DND-41 (cell line): Measurements from ENCODE around the gene LRRC37B.
"Not testable (repeated sequence)": the region's sequence is repeated elsewhere in the genome, so short reads cannot be mapped to it uniquely, and the experiment has no call there.

Experiments
- ATAC-seq: fragments of 200-7000 bp; cut with Tn5 transposase; 3 replicates; pipeline ENCODE4 v1.9.1; 2021; ENCODE audit warnings: low read depth; ENCODE audit not compliant: insufficient read depth
- DNase-seq: peaks from one replicate; pipeline ENCODE4 v3.0.0-alpha.2; 2020
- H2AFZ ChIP-seq: 2 replicates; pipeline ENCODE4 v1.6.0; 2012; ENCODE audit warnings: low read depth, low read length
- H3K27ac ChIP-seq: 2 replicates; pipeline ENCODE4 v1.5.1; 2012; ENCODE audit warnings: low read length, inconsistent platforms
- H3K27me3 ChIP-seq: fragments of 200-600 bp; sonication (generic); 2 replicates; pipeline ENCODE4 v1.6.0; 2012; ENCODE audit warnings: low read length, mild to moderate bottlenecking, inconsistent platforms; ENCODE audit not compliant: insufficient read depth, poor library complexity
- H3K36me3 ChIP-seq: 2 replicates; pipeline ENCODE4 v1.5.1; 2012; ENCODE audit warnings: low read length, inconsistent platforms; ENCODE audit not compliant: insufficient read depth
- H3K4me1 ChIP-seq: 2 replicates; pipeline ENCODE4 v1.5.1; 2012; ENCODE audit warnings: mild to moderate bottlenecking, low read length; ENCODE audit not compliant: insufficient read depth
- H3K4me2 ChIP-seq: 2 replicates; pipeline ENCODE4 v1.6.0; 2012; ENCODE audit warnings: mild to moderate bottlenecking, moderate library complexity, low read length, inconsistent platforms; ENCODE audit not compliant: insufficient read depth
- H3K4me3 ChIP-seq, 2 experiments: fragments of 200-600 bp in 1 of 2; shearing (Covaris generic) in 1 of 2; 2 replicates each; pipeline ENCODE4 v1.5.1; 2012 to 2016; ENCODE audit warnings: inconsistent platforms in 2 of 2, low read length in 2 of 2, mild to moderate bottlenecking in 2 of 2, low read depth in 1 of 2, moderate library complexity in 1 of 2
- H3K79me2 ChIP-seq: 2 replicates; pipeline ENCODE4 v1.6.0; 2012; ENCODE audit warnings: low read length, inconsistent platforms; ENCODE audit not compliant: insufficient read depth
- H3K9ac ChIP-seq: 2 replicates; pipeline ENCODE4 v1.6.0; 2012; ENCODE audit warnings: low read depth, mild to moderate bottlenecking, inconsistent platforms, low read length, moderate library complexity
- H3K9me3 ChIP-seq: 2 replicates; pipeline ENCODE4 v1.5.1; 2012; ENCODE audit warnings: low read length, moderate library complexity, mild to moderate bottlenecking, inconsistent platforms; ENCODE audit not compliant: insufficient read depth, severe bottlenecking
- H4K20me1 ChIP-seq: 2 replicates; pipeline ENCODE4 v1.6.0; 2012; ENCODE audit warnings: low read length; ENCODE audit not compliant: insufficient read depth
- EZH2 ChIP-seq: IDR thresholded peaks from 3 replicates; pipeline ENCODE4 v1.6.1; 2012; ENCODE audit warnings: borderline replicate concordance, low read depth, mild to moderate bottlenecking, moderate library complexity, low read length, inconsistent platforms; ENCODE audit not compliant: severe bottlenecking
- TF ChIP-seq, protein P1 (sequence below): IDR thresholded peaks from 2 replicates; pipeline ENCODE4 v1.5.1; 2012; ENCODE audit warnings: borderline replicate concordance, low read length, moderate library complexity, mild to moderate bottlenecking; ENCODE audit not compliant: poor library complexity, severe bottlenecking; ENCODE audit errors: extremely low read depth

Gene LRRC37B

DNA sequence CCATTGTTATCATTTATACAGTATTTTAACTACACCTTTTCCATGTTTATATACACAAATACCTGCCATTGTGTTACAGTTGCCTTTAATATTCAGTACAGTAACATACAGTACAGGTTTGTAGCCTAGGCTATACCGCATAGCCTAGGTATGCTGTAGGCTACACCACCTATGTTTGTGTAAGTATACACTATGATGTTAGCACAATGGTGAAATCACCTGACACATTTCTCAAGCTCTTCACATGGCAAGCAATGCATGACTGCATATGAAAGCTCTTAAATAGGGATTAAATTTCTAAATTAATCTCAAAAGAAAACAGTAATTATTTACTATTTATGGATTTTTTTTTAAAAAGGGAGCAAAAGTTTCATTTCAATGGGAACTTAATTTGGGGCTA is 12.0 kb downstream of the LRRC37B start:
- Histone ChIP-seq H3K4me2 (no peak overlapping the region), H3K27ac (no peak overlapping the region), H2AFZ (no peak overlapping the region), H4K20me1 (peaks cover 8% of the 10 kb centered on the region), H3K4me1 (no peaks in the 10 kb centered on the region), H3K36me3 (peaks cover 45% of the 10 kb centered on the region), H3K27me3 (no peaks in the 10 kb centered on the region), H3K9ac (no peak overlapping the region), H3K9me3 (no peaks in the 10 kb centered on the region), H3K4me3 (no peak overlapping the region), H3K79me2 (peaks cover 53% of the 10 kb centered on the region)
- TF ChIP-seq, protein P1, sequence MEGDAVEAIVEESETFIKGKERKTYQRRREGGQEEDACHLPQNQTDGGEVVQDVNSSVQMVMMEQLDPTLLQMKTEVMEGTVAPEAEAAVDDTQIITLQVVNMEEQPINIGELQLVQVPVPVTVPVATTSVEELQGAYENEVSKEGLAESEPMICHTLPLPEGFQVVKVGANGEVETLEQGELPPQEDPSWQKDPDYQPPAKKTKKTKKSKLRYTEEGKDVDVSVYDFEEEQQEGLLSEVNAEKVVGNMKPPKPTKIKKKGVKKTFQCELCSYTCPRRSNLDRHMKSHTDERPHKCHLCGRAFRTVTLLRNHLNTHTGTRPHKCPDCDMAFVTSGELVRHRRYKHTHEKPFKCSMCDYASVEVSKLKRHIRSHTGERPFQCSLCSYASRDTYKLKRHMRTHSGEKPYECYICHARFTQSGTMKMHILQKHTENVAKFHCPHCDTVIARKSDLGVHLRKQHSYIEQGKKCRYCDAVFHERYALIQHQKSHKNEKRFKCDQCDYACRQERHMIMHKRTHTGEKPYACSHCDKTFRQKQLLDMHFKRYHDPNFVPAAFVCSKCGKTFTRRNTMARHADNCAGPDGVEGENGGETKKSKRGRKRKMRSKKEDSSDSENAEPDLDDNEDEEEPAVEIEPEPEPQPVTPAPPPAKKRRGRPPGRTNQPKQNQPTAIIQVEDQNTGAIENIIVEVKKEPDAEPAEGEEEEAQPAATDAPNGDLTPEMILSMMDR: no peak
- no peak for TF ChIP-seq EZH2
- DNase-seq (no peak), ATAC-seq (no peak)

DNA sequence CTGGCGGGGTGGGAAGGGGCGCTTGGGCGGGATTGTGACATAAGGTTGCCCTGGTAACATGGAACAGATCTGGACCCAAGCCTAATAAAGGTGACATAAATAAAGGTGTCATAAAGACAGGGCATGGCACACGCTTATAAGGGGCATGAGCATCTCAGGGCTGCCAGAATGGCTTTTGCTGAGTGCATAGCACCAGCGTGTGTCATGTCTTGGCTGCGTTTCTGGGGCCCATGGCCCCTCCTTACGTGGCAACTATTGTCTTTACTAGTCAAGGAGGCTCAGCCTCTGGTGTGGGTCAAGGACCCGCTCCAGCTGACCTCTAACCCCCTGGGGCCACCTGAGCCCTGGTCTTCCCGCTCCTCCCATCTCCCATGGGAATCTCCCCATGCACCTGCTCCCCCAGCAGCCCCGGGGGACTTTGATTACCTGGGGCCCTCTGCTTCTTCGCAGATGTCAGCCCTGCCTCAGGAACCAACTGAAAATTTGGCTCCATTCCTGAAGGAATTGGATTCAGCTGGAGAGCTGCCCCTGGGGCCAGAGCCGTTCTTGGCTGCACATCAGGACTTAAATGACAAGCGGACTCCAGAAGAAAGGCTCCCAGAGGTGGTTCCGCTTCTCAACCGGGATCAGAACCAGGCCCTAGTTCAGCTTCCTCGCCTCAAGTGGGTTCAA is 13.9 kb downstream of the LRRC37B start:
- H2AFZ ChIP-seq: no peak overlapping the region
- peaks cover 45% of the 10 kb centered on the region for H3K36me3 ChIP-seq
- TF ChIP-seq, protein P1: no peak
- TF ChIP-seq EZH2: no peak
- H3K4me3 ChIP-seq: no peak overlapping the region
- H3K4me1 ChIP-seq: no peaks in the 10 kb centered on the region
- H3K79me2 ChIP-seq: peaks cover 34% of the 10 kb centered on the region
- H3K9ac ChIP-seq: no peak overlapping the region
- H3K27me3 ChIP-seq: no peaks in the 10 kb centered on the region
- H3K27ac ChIP-seq: no peak overlapping the region
- H3K4me2 ChIP-seq: no peak overlapping the region
- H3K9me3 ChIP-seq: no peaks in the 10 kb centered on the region
- ATAC-seq: no peak
- peaks cover 7% of the 10 kb centered on the region for H4K20me1 ChIP-seq
- DNase-seq: no peak

DNA sequence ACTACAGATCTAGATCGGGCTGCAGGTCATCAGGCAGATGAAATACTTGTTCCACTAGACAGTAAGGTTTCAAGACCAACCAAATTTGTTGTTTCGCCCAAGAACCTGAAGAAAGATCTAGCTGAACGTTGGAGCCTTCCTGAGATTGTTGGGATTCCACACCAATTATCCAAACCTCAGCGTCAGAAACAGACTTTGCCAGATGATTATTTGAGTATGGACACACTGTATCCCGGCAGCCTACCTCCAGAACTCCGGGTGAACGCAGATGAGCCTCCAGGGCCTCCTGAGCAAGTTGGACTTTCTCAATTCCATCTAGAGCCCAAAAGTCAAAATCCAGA is 14.4 kb downstream of the LRRC37B start:
- Histone ChIP-seq H3K4me3 (no peak overlapping the region), H2AFZ (no peak overlapping the region), H3K9ac (no peak overlapping the region), H3K4me2 (no peak overlapping the region), H3K27me3 (no peaks in the 10 kb centered on the region), H3K79me2 (peaks cover 29% of the 10 kb centered on the region), H3K9me3 (no peaks in the 10 kb centered on the region), H3K36me3 (peaks cover 45% of the 10 kb centered on the region), H3K4me1 (no peaks in the 10 kb centered on the region), H4K20me1 (peaks cover 3% of the 10 kb centered on the region; the same call in 1 of the 2 replicates), H3K27ac (no peak overlapping the region)
- TF ChIP-seq EZH2: no peak
- TF ChIP-seq, protein P1: no peak
- no peak for ATAC-seq
- DNase-seq: no peak

DNA sequence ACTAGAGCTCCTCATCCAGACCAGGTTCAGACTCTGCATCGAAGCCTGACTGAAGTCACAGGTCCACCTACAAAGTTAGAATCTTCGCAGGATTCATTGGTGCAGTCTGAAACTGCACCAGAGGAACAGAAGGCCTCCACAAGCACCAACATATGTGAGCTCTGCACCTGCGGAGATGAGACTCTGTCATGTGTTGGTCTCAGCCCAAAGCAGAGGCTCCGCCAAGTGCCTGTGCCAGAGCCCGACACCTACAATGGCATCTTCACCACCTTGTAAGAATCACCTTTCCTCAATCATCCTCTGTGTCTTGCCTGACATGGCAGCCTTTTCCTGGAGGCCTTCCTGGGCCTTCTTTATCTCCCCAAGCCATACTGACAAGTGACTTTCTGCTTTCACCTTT is 15.4 kb downstream of the LRRC37B start:
- H4K20me1 ChIP-seq, H3K4me3 ChIP-seq, H3K9ac ChIP-seq, H3K4me2 ChIP-seq, H3K27ac ChIP-seq, H3K27me3 ChIP-seq, H3K4me1 ChIP-seq, H2AFZ ChIP-seq, H3K9me3 ChIP-seq, DNase-seq, ATAC-seq: not testable (repeated sequence)
- peaks cover 41% of the 10 kb centered on the region for H3K36me3 ChIP-seq
- H3K79me2 ChIP-seq: peaks cover 20% of the 10 kb centered on the region

DNA sequence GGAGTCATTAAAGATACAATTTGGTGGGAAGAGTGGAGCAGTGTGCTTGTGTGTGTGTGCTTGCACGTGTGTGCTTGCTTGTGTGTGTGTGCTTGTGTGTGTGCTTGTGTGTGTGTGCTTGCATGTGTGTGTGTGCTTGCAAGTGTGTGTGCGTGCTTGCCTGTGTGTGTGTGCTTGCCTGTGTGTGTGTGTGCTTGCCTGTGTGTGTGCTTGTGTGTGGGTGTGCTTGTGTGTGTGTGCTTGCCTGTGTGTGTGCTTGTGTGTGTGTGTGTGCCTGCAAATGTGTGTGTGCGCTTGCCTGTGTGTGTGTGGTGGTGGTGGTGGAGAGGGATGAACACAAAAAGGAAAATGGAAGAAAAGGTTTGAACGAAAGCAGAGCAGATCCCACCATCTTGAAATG is 20.1 kb downstream of the LRRC37B start:
- not testable (repeated sequence) for H3K9ac ChIP-seq, H3K4me1 ChIP-seq, H3K79me2 ChIP-seq, H3K36me3 ChIP-seq, H2AFZ ChIP-seq, H3K27ac ChIP-seq, H4K20me1 ChIP-seq, ATAC-seq, H3K9me3 ChIP-seq, H3K27me3 ChIP-seq, H3K4me3 ChIP-seq, DNase-seq, H3K4me2 ChIP-seq
